UCSD-AML1 (cell line): ENCODE results near the gene PRPF18.

ENCODE experiments used
- DNase-seq: peaks from one replicate; lab custom pipeline; 2025; ENCODE audit not compliant: unreplicated experiment; lab: John Stamatoyannopoulos, UW

The PRPF18 gene

GRCh38 chr10:13604357-13605040, 17.7 kb downstream of the PRPF18 start:
- DNase-seq: no peak

DNA sequence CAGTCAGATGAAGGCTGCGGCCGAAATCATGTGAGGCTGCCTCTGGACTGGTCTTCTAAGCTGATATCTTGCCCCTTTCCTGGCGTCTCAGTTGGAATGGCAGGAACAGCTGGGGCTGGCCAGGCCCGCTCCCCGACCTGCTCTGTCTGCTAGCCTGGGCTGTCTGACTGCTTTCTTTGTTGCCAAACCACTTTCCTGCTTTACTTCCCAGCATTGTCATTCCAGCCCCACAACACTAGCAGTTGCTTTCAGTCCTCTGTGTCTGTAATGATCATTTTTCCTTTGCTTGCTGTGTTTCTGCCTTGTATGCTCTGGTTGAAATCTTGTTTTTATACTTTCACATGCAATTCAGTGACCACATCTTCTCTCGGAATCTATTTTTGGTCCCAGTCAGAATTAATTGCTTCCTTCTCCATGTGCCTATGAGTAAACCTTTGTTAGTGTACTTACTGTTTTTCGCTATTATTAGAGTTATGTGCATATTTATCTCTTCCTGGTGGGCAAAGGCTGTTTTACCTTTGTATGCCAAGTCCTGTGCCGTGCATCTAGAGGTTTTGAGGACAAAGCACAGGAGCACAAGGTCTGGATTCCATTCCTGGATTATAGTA, 21.6 kb downstream of the PRPF18 start:
- no peak for DNase-seq

DNA sequence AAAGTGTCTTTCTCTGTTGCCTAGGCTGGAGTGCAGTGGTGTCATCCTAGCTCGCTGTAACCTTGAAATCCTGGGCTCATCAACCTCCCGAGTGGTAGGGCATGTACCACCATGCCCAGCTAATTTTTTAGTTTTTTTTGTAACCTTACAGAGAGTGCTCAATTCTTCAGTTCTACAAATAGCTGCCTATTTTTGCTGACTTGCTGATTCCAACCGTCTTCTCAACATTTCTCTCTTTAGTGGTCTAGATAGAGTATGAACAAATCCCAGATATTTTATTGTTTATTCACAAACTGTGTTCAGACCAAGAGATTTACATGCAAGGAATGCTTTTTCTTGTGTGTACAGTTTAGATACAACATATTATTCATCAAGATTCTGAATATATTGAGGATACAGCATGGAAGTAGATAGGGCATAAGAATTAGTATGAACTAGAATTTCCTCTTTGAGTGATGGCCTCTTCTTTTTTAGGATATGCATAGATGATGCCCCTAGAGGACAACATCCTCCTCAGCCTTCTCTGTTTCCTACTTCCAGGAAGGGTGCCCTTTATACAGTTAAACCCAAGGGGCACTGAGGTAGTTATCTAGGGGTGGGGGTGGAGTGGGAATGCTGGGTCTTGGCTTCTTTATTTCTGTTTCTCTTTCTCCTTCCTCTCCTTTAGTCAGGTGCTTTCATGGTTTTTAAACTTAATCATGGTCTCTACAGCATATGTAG, 26.0 kb downstream of the PRPF18 start:
- no peak for DNase-seq

DNA sequence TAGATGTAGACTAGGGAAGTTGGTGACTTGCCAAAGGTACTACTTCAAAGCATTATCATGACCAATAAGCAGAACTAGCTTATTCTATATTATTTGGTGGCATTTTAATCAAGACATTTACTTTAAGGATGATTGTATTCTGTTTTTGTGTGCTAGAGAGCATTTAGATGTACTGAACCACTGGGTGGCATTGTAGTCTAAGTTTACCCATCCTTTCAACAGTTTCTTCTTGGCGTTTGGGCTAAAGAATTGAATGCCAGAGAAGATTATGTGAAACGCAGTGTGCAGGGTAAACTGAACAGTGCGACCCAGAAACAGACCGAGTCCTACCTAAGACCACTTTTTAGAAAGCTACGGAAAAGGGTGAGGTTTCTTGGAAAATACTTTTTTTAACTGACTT, 26.8 kb downstream of the PRPF18 start:
- no peak for DNase-seq

GRCh38 chr10:13614530-13615332, 28.0 kb downstream of the PRPF18 start:
- DNase-seq: no peak

- DNase-seq: no peak
These were observed 29.0 kb downstream of the PRPF18 start for GRCh38 chr10:13615650-13616300.

GRCh38 chr10:13617116-13617515, 30.4 kb downstream of the PRPF18 start:
- DNase-seq: no peak

GRCh38 chr10:13621931-13622330, 35.2 kb downstream of the PRPF18 start:
- DNase-seq: no peak

DNA sequence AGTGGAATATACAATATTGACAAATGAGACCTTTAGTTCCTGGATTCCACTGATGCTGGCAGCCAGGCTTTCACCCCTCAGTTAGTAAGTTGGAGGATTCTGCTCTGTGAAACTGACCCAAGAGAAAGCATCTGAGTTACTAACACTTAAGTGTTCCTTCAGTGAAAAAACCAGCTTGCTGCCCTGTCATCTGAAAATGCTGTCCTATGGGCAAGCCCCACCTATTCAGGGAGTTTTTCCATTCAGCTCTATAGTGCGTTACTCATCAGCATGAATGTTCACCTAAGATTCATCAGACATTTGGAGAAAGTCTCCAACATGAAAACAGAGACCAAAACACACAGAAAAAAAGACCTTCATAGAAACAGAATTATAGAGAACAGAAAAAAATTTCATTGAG, 37.9 kb downstream of the PRPF18 start:
- no peak for DNase-seq

DNA sequence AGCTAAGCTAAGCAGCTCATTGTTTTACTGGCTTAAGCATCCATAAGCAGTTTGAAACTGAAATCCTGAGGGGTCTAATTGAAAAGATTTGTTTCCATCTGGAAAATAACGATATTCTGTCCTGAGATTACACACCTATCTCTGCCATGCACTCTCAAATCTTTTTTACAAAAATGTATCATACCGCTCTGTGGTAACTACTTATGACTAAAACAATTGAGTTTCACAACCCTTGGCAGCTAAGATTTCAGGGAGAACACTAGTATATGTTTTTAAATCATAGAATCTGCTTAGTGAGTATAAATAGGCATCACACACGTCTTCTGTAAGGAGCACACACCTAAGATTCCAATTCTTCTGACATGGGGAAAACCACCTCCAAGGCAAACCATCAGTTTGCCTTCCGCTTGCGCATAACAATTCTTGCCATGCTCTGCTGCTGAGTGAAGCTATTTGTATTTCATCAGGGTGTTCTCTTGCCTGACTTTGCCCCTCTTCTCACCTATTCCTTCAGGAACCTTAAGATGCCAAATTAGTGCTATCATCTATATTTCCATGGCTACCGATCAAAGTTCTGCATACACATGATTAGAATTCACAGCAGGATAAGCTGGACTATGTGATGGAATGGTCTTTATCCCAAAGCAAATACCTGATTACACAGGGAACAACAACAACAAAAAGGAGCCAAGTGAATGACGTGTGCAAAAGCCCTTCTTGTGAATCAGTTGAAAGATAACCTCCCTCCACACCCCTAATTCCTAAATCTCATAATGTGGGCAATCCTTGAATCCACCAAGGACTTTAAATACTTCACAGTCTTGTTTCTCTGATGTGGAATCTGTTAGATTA, 40.9 kb downstream of the PRPF18 start:
- no peak for DNase-seq

- DNase-seq: no peak
These were observed 41.9 kb downstream of the PRPF18 start for GRCh38 chr10:13628661-13629060.

DNA sequence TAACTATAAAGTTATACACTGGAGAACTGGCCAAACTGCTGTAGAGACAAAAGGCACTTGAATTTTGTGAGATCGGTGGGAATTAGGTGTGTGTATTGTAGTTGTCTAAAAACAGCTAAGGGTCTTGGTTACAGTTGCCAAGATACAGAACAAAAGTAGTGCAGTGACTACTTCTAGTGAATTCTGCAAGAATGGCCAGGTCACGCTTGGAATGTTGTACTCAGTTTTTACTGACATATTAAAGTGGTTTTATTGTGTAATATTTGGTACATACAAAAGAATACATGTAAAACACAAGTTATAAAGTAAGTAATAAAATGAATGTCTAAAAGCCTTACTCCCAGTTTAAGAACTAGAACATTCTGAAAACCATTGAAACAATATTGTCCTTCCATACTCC, 42.4 kb downstream of the PRPF18 start:
- no peak for DNase-seq

DNA sequence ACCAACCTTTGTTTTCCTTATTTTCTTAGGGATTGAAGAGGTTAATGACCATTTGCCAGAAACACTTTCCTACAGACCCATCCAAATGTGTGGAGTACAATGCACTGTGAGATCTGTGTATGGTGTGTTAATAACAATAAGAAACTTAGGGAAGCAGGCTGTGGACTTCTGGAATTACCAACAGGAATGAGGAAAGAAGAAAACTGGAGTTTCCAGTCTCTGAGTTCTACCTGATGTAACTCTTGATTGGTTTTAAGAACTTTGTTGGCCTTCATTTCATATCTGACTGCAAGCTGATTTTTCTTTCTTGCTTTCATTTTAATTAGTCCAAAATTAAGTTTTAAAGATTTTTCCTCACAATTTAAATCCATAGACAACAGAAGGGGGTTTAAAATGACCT, 43.5 kb downstream of the PRPF18 start:
- DNase-seq: no peak

GRCh38 chr10:13631594-13631993, 44.8 kb downstream of the PRPF18 start:
- no peak for DNase-seq

DNA sequence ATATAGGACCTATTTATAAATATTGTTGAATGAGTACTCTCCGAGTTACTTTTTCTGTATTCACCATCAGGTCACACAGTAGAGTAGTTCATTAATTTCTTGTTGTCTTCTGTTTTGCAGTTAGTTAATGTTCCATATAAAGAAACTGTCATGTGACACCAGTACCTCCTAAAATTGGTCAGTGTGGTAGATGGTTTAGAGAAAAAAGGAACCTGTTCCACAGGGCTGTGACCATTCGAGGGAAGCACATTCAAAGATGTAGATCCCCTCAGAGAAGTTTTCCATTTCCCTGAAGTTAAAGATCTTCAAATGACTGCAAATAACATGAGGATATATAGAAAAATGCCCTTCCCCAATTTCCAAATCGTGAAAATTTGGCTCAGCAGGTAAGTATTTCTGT, 45.7 kb downstream of the PRPF18 start:
- DNase-seq: no peak

- DNase-seq: no peak
These were observed 46.2 kb downstream of the PRPF18 start for GRCh38 chr10:13632884-13633440.

- no peak for DNase-seq
These were observed 46.9 kb downstream of the PRPF18 start for GRCh38 chr10:13633689-13634088.

GRCh38 chr10:13634207-13634606, 47.4 kb downstream of the PRPF18 start:
- no peak for DNase-seq

DNA sequence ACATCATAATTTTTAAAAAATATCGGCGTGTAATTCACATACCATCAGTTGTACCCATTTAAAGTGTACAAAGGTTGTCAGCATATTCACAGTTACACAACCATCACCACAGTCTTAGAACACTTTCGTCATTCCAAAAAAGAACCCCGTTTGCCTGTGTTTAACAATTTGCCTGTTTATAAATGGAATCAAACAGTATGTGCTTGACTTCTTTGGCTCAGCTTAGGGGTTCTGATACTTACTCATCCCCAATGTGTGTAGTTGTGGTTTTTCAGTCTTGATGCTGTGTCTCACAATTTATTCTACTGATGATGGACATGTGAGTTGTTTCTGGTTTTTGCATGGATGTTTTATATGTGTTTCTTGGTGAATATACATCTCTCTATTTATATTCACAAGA, 50.0 kb downstream of the PRPF18 start:
- no peak for DNase-seq

DNA sequence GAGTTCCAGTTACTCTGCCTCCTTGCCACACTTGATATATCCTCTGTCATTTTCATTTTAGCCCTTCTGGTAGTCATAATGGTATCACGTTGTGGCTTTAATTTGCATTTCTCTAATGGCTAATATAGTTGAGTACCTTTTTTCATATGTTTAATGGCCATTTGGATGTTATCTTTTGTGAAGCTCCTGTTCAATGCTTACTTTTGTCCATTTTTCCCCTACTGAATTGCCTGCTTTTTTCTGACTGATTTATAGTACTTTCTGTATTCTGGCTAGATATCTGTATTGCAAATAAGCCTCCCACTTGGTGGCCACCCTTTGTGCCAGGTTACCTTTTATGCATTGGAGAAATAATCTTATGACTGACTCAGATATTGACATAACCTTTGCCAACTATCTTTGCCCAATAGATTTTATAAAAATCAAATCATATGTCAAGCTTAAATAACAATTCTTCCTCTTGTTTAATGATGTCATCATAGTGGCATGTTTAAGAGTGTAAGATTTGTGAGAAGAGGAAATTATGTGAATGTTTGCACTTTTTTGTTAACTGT, 50.6 kb downstream of the PRPF18 start:
- no peak for DNase-seq
